Parathyroid adenoma (tissue), 2 donors: Measurements from ENCODE around the gene SDK2.

Experiments used
- H2AFZ ChIP-seq: fragments of 300-600 bp; sonication (generic); one replicate; pipeline ENCODE4 v1.7.0; 2017; ENCODE audit warnings: antibody characterized with exemption, mild to moderate bottlenecking
- H3K27ac ChIP-seq: fragments of 300-600 bp; sonication (generic); one replicate; pipeline ENCODE4 v1.7.0; 2017
- H3K27me3 ChIP-seq: fragments of 300-600 bp; sonication (generic); one replicate; pipeline ENCODE4 v1.7.0; 2017; ENCODE audit warnings: low read length; ENCODE audit not compliant: control insufficient read depth, insufficient read depth
- H3K36me3 ChIP-seq: fragments of 300-600 bp; sonication (generic); one replicate; pipeline ENCODE4 v1.7.0; 2017; ENCODE audit warnings: low read length; ENCODE audit not compliant: control insufficient read depth, insufficient read depth
- H3K4me1 ChIP-seq: fragments of 300-600 bp; sonication (generic); one replicate; pipeline ENCODE4 v1.7.0; 2017; ENCODE audit warnings: control low read depth
- H3K4me2 ChIP-seq: fragments of 300-600 bp; sonication (generic); one replicate; pipeline ENCODE4 v1.7.0; 2017; ENCODE audit warnings: low read length
- H3K4me3 ChIP-seq: fragments of 300-600 bp; sonication (generic); one replicate; pipeline ENCODE4 v1.7.0; 2017; ENCODE audit warnings: low read depth, low read length
- H3K79me2 ChIP-seq: fragments of 300-600 bp; sonication (generic); one replicate; pipeline ENCODE4 v1.7.0; 2017; ENCODE audit warnings: control low read depth
- H3K9ac ChIP-seq: fragments of 300-600 bp; sonication (generic); one replicate; pipeline ENCODE4 v1.7.0; 2017; ENCODE audit warnings: mild to moderate bottlenecking
- H3K9me3 ChIP-seq: fragments of 300-600 bp; sonication (generic); one replicate; pipeline ENCODE4 v1.7.0; 2017; ENCODE audit warnings: low read length; ENCODE audit not compliant: control insufficient read depth
- TF ChIP-seq, protein P1 (sequence below): fragments of 300-600 bp; sonication (generic); IDR thresholded peaks from one replicate; pipeline ENCODE4 v1.7.0; 2017; ENCODE audit warnings: antibody characterized with exemption, mild to moderate bottlenecking
- donor health status: primary hyperparathyroidism.

The SDK2 gene

DNA sequence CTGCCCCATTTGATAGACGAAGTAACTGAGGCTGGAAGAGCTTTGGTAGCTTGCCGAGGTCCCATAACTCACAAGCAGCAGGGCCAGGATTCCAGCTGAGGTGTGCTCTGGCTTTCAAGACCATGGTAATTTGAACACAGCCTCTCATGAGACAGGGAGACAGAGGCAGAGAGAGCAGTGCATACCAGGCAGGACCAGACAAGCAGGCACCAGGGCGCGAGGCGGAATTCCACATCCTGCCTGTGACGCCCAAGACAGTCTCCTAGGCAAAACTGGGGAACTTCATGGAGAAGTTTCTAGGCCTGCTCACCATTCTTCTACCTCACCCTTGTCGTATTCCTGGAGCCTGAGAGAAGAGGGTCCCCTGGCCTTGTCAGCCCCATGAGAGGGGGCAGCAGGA, 19.2 kb downstream of the SDK2 start:
- no peaks in the 10 kb centered on the region for H3K4me1 ChIP-seq
- H3K27ac ChIP-seq: no peak overlapping the region
- H3K9ac ChIP-seq: no peak overlapping the region
- H2AFZ ChIP-seq: no peak overlapping the region
- no peak overlapping the region for H3K4me2 ChIP-seq
- H3K4me3 ChIP-seq: no peak overlapping the region
- no peaks in the 10 kb centered on the region for H3K9me3 ChIP-seq
- no peaks in the 10 kb centered on the region for H3K36me3 ChIP-seq
- H3K27me3 ChIP-seq: no peaks in the 10 kb centered on the region
- H3K79me2 ChIP-seq: no peaks in the 10 kb centered on the region
- TF ChIP-seq, protein P1, sequence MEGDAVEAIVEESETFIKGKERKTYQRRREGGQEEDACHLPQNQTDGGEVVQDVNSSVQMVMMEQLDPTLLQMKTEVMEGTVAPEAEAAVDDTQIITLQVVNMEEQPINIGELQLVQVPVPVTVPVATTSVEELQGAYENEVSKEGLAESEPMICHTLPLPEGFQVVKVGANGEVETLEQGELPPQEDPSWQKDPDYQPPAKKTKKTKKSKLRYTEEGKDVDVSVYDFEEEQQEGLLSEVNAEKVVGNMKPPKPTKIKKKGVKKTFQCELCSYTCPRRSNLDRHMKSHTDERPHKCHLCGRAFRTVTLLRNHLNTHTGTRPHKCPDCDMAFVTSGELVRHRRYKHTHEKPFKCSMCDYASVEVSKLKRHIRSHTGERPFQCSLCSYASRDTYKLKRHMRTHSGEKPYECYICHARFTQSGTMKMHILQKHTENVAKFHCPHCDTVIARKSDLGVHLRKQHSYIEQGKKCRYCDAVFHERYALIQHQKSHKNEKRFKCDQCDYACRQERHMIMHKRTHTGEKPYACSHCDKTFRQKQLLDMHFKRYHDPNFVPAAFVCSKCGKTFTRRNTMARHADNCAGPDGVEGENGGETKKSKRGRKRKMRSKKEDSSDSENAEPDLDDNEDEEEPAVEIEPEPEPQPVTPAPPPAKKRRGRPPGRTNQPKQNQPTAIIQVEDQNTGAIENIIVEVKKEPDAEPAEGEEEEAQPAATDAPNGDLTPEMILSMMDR: no peak

DNA sequence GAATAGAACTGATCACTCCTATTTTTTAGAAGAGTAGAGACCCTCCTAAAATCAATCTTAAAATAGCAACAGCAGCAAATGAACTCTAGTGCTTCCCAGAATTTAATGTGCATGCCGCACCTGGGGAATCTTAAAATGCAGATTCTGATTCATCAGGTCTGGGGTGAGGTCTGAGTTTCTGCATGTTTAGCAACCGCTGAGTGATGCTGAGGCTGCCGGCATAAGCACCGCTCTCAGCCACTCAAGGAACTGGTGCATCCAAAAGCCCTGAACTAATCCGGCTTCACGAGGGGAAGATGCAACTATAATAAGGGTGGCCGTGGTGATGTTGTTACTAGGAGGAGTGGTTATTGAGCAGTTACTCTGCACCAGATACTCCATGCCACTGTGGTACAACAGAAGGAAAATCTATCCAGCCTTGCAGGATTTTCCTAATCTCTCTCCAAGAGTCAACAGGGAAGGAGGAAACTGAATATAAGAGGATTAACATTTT, 19.7 kb downstream of the SDK2 start:
- Histone ChIP-seq H3K79me2 (no peaks in the 10 kb centered on the region), H3K27ac (no peak overlapping the region), H3K4me2 (no peak overlapping the region), H2AFZ (no peak overlapping the region), H3K9ac (no peak overlapping the region), H3K36me3 (no peaks in the 10 kb centered on the region), H3K27me3 (no peaks in the 10 kb centered on the region), H3K9me3 (no peaks in the 10 kb centered on the region), H3K4me3 (no peak overlapping the region), H3K4me1 (no peaks in the 10 kb centered on the region)
- TF ChIP-seq, protein P1: no peak

DNA sequence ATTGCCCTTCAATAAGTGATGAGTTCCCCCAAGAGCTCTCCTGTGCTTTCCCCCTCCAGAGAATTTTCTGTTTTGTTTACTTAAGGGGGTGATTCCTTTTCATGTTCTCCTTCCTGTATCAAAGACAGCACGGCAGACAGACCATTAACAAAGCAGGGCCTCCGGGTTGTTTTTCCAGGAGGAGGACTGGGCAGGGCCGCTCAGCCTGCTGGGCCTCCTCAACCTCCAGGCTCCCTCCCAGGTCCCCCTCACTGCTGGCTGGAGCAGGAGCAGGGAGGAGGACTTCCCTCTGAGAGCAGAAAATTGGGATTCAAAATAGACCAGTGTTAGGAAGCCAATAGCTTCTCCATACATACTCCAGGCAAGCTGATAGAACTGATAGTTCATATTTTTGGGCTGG, 20.4 kb downstream of the SDK2 start:
- Histone ChIP-seq H3K36me3 (no peaks in the 10 kb centered on the region), H3K9ac (no peak overlapping the region), H3K27ac (no peak overlapping the region), H2AFZ (no peak overlapping the region), H3K4me3 (no peak overlapping the region), H3K4me2 (no peak overlapping the region), H3K79me2 (no peaks in the 10 kb centered on the region), H3K4me1 (no peaks in the 10 kb centered on the region), H3K9me3 (no peaks in the 10 kb centered on the region), H3K27me3 (no peaks in the 10 kb centered on the region)
- TF ChIP-seq, protein P1: no peak

DNA sequence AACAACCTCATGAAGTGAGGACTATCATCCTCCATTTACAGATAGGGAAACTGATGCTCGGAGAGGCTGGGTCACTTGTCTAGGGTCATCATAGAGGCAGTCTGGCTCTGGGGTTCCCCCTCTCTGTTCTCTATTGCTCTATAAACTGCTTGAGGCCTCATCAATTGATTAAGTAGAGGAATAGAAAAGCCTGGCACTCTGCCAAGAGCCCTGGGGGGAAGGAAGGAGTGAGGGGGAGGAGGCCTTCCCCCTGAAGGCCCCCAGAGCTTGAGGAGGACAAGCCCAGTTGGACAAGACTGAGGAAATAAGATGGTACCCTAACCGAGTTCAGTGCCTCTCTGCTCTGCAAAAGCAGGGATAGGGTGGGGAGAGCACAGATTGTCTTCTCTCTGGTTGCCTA, 21.0 kb downstream of the SDK2 start:
- Histone ChIP-seq H3K9me3 (no peaks in the 10 kb centered on the region), H3K4me3 (no peak overlapping the region), H3K4me1 (no peaks in the 10 kb centered on the region), H3K27ac (no peak overlapping the region), H3K9ac (no peak overlapping the region), H3K27me3 (no peaks in the 10 kb centered on the region), H3K79me2 (no peaks in the 10 kb centered on the region), H3K4me2 (no peak overlapping the region), H3K36me3 (no peaks in the 10 kb centered on the region), H2AFZ (no peak overlapping the region)
- TF ChIP-seq, protein P1: no peak

DNA sequence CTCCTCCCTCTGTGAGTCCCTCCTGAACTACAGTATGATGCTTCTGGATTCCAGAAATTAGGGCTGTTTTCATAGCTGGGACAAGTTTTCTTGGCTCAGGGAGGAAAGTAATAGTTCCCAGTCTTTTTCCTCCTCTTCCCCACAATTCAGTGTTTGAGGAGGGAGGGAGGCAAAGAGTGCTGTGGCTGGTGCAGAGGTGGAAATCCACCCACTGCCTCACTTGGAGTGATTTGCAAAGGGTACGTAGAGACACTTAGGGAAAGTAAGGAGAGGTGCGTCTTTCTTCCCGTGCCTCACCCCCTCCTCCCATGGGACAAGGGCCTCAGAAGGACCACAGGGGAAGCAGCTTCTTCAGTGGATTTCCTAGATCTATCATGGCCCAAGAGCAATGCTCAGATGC, 21.9 kb downstream of the SDK2 start:
- H3K4me1 ChIP-seq: no peaks in the 10 kb centered on the region
- H3K27me3 ChIP-seq: no peaks in the 10 kb centered on the region
- no peak overlapping the region for H2AFZ ChIP-seq
- no peak overlapping the region for H3K9ac ChIP-seq
- no peaks in the 10 kb centered on the region for H3K9me3 ChIP-seq
- no peaks in the 10 kb centered on the region for H3K79me2 ChIP-seq
- no peaks in the 10 kb centered on the region for H3K36me3 ChIP-seq
- no peak overlapping the region for H3K4me2 ChIP-seq
- no peak overlapping the region for H3K4me3 ChIP-seq
- TF ChIP-seq, protein P1: no peak
- no peak overlapping the region for H3K27ac ChIP-seq
